Dermis blood vessel endothelial cell (primary cell): ENCODE data around the gene NRBP1. TPM values are rescaled to one million over a fixed set of nuclear protein-coding genes. Genes with fewer than 3 reads are reported as not detected.
"Not testable (repeated sequence)": the region's sequence is repeated elsewhere in the genome, so short reads cannot be mapped to it uniquely, and the experiment has no call there.

Experiments
- DNase-seq: peaks from one replicate; pipeline ENCODE4 v3.0.0; 2010
- total RNA-seq: library from RNA; depleted of rRNA; stranded (reverse); fragments of >200 nt; gene quantifications from 2 replicates; pipeline ENCODE4 v1.2.3, GENCODE V29; 2014

Gene NRBP1
- total RNA-seq, 1 donor from 2014 or later: 122 TPM

GRCh38 chr2:27422958-27423357, 5.5 kb upstream of the NRBP1 start:
- no peak for DNase-seq

DNA sequence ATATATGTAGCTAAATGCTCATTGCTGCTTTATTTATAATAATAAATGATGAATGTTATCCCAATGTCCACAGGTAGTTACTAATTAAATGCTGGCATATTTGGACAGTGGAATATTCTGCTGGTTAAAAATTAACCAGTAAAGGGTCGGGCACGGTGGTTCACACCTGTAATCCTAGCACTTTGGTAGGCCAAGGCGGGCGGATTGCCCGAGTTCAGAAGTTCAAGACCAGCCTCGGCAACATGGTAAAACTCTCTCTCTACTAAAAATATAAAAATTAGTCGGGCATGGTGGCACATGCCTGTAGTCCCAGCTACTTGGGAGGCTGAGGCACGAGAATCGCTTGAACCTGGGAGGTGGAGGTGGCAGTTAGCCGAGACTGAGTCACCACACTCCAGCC, 3.4 kb upstream of the NRBP1 start:
- DNase-seq: not testable (repeated sequence)

- DNase-seq: no peak
Measured at GRCh38 chr2:27427863-27428212, 593 bp upstream of the NRBP1 start.

GRCh38 chr2:27428978-27429541, 629 bp downstream of the NRBP1 start:
- peak; percentile 91 for DNase-seq

DNA sequence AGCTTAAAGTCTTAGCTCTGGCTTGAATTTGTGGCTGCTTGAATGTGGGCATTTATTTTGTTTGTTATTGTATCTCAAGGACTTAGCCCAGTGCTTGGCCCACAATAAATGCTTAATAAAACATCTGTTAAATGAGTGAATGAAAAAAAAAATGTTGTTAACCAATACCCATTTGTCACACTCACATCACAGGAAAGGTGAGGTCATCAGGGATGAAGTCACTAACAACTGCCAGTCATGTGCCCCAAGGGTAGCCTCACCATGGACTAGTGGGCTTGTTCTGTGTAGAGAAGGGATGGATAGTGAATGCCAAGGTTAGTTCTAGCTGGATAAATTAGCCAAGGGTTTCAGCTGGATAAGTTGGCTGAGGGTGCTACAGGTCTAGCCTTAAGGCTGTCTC, 3.0 kb downstream of the NRBP1 start:
- peak; percentile 80 for DNase-seq

DNA sequence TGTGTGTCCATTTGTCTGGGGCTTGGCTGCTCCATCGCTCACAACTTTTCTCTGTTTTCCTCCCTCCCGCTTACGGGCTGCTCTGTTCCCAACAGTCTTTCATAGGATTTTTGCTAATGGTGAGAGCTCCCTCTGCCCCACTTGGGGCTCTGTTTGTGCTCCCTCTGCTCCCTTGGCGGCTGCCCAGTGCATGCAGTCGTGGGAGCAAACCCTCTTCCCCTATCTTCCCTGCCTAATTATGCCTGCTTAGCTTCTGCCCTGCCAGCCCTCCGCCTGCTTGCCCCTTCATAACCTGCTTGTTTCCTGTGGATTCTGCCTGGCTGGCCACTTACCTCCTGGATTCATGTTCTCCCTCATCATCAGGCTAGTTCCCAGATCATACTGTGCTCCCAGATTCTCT, 7.2 kb downstream of the NRBP1 start:
- DNase-seq: no peak

DNA sequence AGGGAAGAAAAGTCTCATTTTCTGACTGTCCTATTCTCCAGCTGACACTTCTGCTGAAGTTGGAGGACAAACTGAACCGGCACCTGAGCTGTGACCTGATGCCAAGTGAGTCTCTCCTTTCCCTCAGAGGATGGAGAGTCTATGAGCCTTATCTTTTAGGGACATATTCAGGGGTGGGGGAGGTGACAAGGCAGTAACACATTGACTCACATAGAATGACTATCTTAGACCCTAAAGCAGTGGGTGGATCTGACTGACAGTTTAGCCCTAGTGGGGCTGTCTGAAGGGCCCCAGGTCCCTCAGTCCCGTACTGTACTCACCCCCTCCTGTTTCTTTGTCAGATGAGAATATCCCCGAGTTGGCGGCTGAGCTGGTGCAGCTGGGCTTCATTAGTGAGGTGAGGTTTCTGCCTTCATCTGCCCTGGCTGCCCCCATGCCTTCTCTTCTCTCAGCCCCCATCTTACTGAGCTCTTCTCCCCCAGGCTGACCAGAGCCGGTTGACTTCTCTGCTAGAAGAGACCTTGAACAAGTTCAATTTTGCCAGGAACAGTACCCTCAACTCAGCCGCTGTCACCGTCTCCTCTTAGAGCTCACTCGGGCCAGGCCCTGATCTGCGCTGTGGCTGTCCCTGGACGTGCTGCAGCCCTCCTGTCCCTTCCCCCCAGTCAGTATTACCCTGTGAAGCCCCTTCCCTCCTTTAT, 12.9 kb downstream of the NRBP1 start:
- no peak for DNase-seq

- no peak for DNase-seq
Measured at GRCh38 chr2:27441958-27442919, 13.8 kb downstream of the NRBP1 start, which contains the start of gene KRTCAP3. KRTCAP3 (plus strand) TSS chr2:27442381; CDS start chr2:27442413, 32 bp downstream.

- DNase-seq: no peak
Measured at GRCh38 chr2:27442920-27443282, 14.5 kb downstream of the NRBP1 start.

DNA sequence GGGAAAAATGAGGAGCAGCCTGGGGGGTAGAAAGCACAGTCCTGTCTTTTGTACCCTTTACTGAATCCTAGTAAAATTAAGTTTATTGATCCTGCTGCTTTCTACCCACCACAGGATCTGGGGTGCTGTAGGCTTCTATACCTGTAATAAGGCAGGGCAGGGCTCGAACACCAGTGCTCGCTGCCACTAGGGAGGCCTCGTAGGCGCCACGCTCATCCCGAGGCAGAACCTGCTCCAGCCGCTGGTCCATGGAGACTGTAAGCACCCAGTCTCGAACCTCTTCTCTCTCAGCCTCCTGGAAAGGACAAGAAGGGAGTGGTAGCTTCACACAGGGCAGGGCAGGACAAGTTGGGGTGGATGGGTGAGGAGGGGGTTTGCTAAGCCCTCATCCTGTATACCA, 16.7 kb downstream of the NRBP1 start:
- DNase-seq: no peak

GRCh38 chr2:27445615-27446014, 17.2 kb downstream of the NRBP1 start:
- no peak for DNase-seq

- DNase-seq: no peak
Measured at GRCh38 chr2:27446057-27446456, 17.6 kb downstream of the NRBP1 start.

DNA sequence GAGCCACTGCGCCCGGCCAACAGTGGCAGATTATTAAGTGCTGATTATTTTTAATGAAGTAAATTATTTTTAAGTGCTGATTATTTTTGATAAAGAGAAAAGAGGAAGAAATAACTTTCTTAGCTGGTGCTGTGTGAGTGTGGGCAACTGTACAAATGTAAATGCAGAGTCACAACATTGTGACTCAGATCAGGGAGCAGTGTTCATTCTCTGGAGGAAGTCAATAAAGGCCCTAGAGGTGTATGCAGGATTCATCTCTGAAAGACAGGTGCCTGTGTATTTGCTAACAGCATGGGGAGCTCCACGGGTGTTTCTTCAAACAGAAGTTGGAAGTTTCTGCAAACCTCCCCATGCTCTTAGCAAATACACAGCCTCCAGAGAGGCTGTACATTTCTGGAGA, 19.9 kb downstream of the NRBP1 start:
- DNase-seq: no peak

DNA sequence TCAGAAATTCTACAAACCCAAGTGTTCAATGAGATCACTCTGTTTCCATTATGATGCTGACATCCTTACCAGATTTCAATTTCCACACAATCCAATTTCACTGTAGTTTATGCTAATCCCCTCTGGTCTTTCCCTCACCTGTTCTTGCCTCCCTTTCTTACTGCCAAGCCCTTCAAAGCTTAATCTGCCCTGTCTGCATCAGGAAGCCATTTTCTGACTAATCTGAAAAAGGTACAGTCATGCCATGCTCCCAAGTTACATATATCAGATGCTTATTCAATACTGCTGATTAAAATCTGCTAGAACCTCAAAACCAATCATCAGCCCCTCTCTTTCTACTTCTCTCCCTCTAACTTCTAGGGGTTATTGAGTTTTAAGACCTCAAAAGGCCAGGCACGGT, 22.7 kb downstream of the NRBP1 start:
- no peak for DNase-seq

GRCh38 chr2:27453968-27454367, 25.5 kb downstream of the NRBP1 start:
- DNase-seq: no peak

DNA sequence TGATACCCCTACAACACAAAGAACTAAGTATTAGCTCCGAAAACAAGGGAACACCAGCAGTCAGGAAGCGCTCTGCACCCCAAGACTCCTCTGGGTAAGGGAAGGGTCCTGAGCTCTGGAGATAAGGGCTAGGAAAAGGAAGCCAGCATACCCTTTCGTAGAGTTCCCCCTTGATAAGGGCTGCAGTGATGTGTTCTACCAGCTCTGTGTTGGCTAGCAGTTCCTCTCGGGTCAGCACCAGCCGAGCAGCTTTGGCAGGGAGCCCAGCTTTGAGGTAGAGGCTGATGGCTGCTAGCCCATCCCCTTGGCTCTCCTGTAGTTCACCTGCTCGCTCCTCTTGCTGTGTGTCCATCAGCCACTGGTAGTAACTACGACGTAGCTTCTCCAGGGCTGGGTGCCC, 32.7 kb downstream of the NRBP1 start:
- DNase-seq: no peak

- no peak for DNase-seq
Measured at GRCh38 chr2:27464443-27464842, 36.0 kb downstream of the NRBP1 start.

DNA sequence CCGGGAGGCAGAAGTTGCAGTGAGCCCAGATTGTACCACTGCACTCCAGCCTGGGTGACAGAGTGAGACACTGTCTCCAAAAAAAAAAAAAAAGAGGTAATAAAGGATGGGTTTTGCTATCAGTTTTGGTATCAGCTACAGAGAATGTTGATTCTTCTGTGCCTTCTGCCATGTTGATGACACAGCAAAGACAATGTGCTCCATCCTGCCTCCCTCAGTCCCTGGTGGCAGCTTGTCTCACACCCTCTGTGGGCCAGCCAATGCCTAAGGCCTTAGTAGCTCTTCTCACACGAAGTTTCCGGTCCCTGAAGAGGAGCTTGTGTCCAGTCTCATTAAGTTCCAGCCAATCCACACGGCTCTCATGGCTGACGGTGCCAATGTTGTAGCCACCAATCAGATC, 43.5 kb downstream of the NRBP1 start:
- no peak for DNase-seq

GRCh38 chr2:27485496-27485895, 57.1 kb downstream of the NRBP1 start:
- no peak for DNase-seq

DNA sequence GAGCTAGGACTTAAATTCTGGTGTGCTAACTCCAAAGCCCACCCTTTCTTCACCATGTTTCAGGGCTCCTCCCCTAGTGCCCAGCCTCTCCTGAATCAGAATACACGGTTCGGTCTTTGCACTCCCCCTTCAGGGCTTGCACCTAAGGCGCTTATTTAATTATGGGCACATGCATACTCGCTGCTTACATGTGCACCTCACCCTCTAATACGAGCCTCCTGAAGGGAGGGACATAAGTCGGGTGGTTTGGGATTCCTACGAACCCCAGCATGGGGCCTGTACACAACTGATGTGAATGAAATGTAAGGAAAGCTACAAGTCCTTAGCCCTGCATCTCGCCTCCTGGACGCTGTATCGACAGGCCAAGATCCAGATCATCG, 60.7 kb downstream of the NRBP1 start:
- peak; percentile 50 for DNase-seq

DNA sequence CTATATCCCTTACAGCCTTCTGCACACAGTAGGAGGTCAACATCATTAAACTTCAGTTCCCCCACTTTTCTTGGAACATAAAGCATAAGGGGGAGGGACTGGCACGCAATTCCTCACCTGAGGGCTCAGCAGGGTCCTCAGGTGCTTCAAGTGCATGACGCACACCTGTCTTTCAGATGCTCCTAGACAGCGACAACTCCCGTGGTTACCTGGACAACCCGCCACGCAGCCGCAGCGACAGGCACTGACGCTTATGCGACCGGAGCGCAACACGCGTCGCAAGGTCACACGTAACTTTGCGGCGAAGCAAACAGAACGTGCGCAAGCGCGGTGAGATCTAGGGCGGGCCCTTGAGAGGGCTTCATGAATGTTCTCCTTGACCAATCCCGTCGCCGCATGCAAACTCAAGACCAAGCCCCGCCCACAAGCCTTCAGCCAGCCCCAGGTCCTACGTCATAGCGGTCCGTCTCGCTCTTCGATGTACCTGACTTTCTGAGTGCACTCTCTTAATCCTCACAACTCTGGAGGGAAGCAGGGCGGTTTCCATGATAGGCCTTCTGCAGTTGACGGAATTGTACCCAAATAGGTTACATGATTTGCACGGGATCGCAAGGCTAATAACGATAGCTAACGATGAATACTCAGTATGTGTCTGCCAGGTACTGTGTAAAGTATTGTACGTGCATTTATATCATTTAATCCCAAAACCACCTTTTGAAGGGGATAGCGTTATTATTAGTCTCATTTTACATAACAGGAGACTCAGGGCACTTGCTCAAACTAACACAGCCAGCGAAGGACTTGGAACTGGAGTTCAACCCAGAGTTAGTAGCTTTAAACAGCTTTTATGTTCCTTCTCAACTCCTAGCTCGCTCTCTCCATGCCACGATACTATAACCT, 61.3 kb downstream of the NRBP1 start, which contains the start of gene IFT172:
Gene IFT172, minus strand, starts transcription at position 246 of the 900 bp plus-strand sequence. Its CDS starts 90 bp downstream, at position 156.
- DNase-seq: peak; percentile 99
